Thyroid gland (tissue), 4 donors: ENCODE measurements around the gene EBNA1BP2. TPM values are rescaled to one million over a fixed set of nuclear protein-coding genes. Genes with fewer than 3 reads are reported as not detected.

Source experiments
- DNase-seq, 2 donors: peaks; one replicate each; pipeline ENCODE4 v3.0.0-alpha.2; 2019
- H3K27ac ChIP-seq, 3 donors: fragments of 200-600 bp; sonication (generic); 1 replicate in 2 of 3; 2 replicates in 1 of 3; pipeline ENCODE4 v1.5.1; 2016 to 2019; ENCODE audit warnings: mild to moderate bottlenecking in 1 of 3, moderate library complexity in 1 of 3
- H3K27me3 ChIP-seq: fragments of 200-600 bp; sonication (generic); one replicate; pipeline ENCODE4 v1.5.1; 2019
- H3K36me3 ChIP-seq, 2 donors: fragments of 200-600 bp; sonication (generic); one replicate each; pipeline ENCODE4 v1.5.1; 2016 to 2019
- H3K4me1 ChIP-seq, 2 donors: fragments of 200-600 bp; sonication (generic); one replicate each; pipeline ENCODE4 v1.5.1; 2017 to 2019
- H3K4me3 ChIP-seq, 3 donors: fragments of 200-600 bp; sonication (generic); replicated peaks in 1 of 3; 1 replicate in 2 of 3; 2 replicates in 1 of 3; pipeline ENCODE4 v1.5.1; 2016; ENCODE audit warnings: mild to moderate bottlenecking in 1 of 3
- H3K9me3 ChIP-seq: fragments of 200-600 bp; sonication (generic); one replicate; pipeline ENCODE4 v1.5.1; 2017
- CTCF ChIP-seq, 6 experiments: fragments of 200-600 bp in 3 of 6; fragments of 450-650 bp in 3 of 6; sonication (generic) in 3 of 6; IDR thresholded peaks; one replicate each; pipeline ENCODE4 v1.5.1; 2016 to 2019; ENCODE audit warnings: antibody characterized with exemption in 6 of 6, mild to moderate bottlenecking in 2 of 6, inconsistent platforms in 1 of 6, moderate library complexity in 1 of 6
- POLR2A ChIP-seq, 2 donors: fragments of 450-650 bp; IDR thresholded peaks; one replicate each; pipeline ENCODE4 v1.6.1; 2017; ENCODE audit warnings: antibody characterized with exemption in 2 of 2, mild to moderate bottlenecking in 2 of 2, moderate library complexity in 1 of 2
- WGBS, 2 donors: methylation state at CpG; one replicate each; pipeline ENCODE4 v1.1.5; 2017; 5-methylcytosine and 5-hydroxymethylcytosine counted together
- intact Hi-C: fragments of 100-400 bp; cut with DNase I; formaldehyde crosslinking; loops from one replicate; pipeline ENCODE4 v1.15.1; 2023
- total RNA-seq, 4 donors: library from RNA; depleted of rRNA; stranded (reverse); fragments of >200 nt; gene quantifications; one replicate each; pipeline ENCODE4 v1.2.3, GENCODE V29; 2016

The EBNA1BP2 gene
- total RNA-seq, 4 donors from 2014 or later, result 37.1 to 67.6 (median 53.2) TPM

GRCh38 chr1:43135857-43136781 is 36.0 kb downstream of the EBNA1BP2 start:
- intact Hi-C loops, result no loop called here
- H3K9me3 ChIP-seq, result no peaks in the 10 kb centered on the region
- WGBS, 2 donors, result 81 to 83% methylated on average over 9 of the region's 9 CpGs
- H3K4me1 ChIP-seq, result no peaks in the 10 kb centered on the region
- no peak overlapping the region for H3K4me3 ChIP-seq
- H3K27me3 ChIP-seq, result no peaks in the 10 kb centered on the region
- H3K36me3 ChIP-seq, result no peaks in the 10 kb centered on the region
- H3K27ac ChIP-seq, result no peak overlapping the region
- DNase-seq, result no peak
- no peak for TF ChIP-seq CTCF (IDR thresholded peaks at IDR 0.05)
- no peak for TF ChIP-seq POLR2A (IDR thresholded peaks at IDR 0.05)

GRCh38 chr1:43134640-43135039 is 37.5 kb downstream of the EBNA1BP2 start:
- Histone ChIP-seq H3K4me1 (no peaks in the 10 kb centered on the region), H3K36me3 (no peaks in the 10 kb centered on the region), H3K27me3 (no peaks in the 10 kb centered on the region), H3K9me3 (no peaks in the 10 kb centered on the region), H3K4me3 (no peak overlapping the region), H3K27ac (no peak overlapping the region)
- DNase-seq, result no peak
- TF ChIP-seq POLR2A (IDR thresholded peaks at IDR 0.05), result no peak
- no peak for TF ChIP-seq CTCF (IDR thresholded peaks at IDR 0.05)
- intact Hi-C loops, result no loop called here

GRCh38 chr1:43134068-43134467 is 38.0 kb downstream of the EBNA1BP2 start:
- H3K9me3 ChIP-seq, result no peaks in the 10 kb centered on the region
- H3K36me3 ChIP-seq, result no peaks in the 10 kb centered on the region
- no peak for DNase-seq
- WGBS, 2 donors, result 54 to 71% methylated on average over 1 of the region's 1 CpG
- no peaks in the 10 kb centered on the region for H3K4me1 ChIP-seq
- H3K27ac ChIP-seq, result no peak overlapping the region
- intact Hi-C loops, result no loop called here
- no peak for TF ChIP-seq CTCF (IDR thresholded peaks at IDR 0.05)
- no peak for TF ChIP-seq POLR2A (IDR thresholded peaks at IDR 0.05)
- H3K4me3 ChIP-seq, result no peak overlapping the region
- no peaks in the 10 kb centered on the region for H3K27me3 ChIP-seq

DNA sequence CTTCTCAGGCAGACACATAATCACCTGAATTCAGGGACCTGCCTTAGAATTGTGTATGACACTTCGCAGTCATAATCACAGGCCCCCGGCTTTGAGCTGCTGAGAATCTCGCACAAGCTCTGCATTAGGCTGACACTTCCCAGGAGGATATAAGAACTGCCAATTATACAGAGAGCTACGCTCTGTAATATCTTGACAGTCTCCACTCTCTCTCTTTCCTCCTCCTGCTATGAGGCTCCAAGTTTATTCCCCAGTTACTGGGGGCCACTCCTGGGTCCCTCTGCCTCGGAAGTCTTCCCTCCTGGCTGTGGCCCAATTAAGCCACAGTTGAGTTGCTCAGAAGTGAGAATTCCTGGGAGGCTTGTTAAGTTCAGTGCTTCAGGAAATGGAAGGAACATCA is 42.7 kb downstream of the EBNA1BP2 start:
- H3K4me1 ChIP-seq, result no peaks in the 10 kb centered on the region

More for the DNA sequence above, 42.7 kb downstream of the EBNA1BP2 start:
- no peak for TF ChIP-seq POLR2A (IDR thresholded peaks at IDR 0.05)
- no peak for TF ChIP-seq CTCF (IDR thresholded peaks at IDR 0.05)
- H3K9me3 ChIP-seq, result no peaks in the 10 kb centered on the region
- 57% methylated on average over 5 of the region's 5 CpGs for WGBS, 2 donors
- intact Hi-C loops, result no loop called here
- no peak overlapping the region for H3K4me3 ChIP-seq
- no peak overlapping the region for H3K27ac ChIP-seq
- H3K36me3 ChIP-seq, result no peaks in the 10 kb centered on the region
- no peak for DNase-seq
- H3K27me3 ChIP-seq, result no peaks in the 10 kb centered on the region
